Measurements from ENCODE around the gene BRCA1.
"Not testable (repeated sequence)": the region's sequence is repeated elsewhere in the genome, so short reads cannot be mapped to it uniquely, and the experiment has no call there.

The BRCA1 gene

GRCh38 chr17:43133439-43133838 is 8.3 kb upstream of the BRCA1 start:
- not testable (repeated sequence) for DNase-seq (ENCODE audit: low spot score)

GRCh38 chr17:43132117-43132516 is 7.0 kb upstream of the BRCA1 start:
- no peak for DNase-seq (ENCODE audit: low spot score)

GRCh38 chr17:43129671-43130010 is 4.5 kb upstream of the BRCA1 start:
- no peak for DNase-seq (ENCODE audit: low spot score)

GRCh38 chr17:43127333-43127876 is 2.2 kb upstream of the BRCA1 start:
- not testable (repeated sequence) for DNase-seq (ENCODE audit: low spot score)

- DNase-seq (ENCODE audit: low spot score), result no peak
Measured at GRCh38 chr17:43126911-43127290, 1.7 kb upstream of the BRCA1 start.

- DNase-seq (ENCODE audit: low spot score), result no peak
Measured at GRCh38 chr17:43125967-43126910, 1.1 kb upstream of the BRCA1 start.

GRCh38 chr17:43118679-43119615 is 6.2 kb downstream of the BRCA1 start:
- no peak for DNase-seq (ENCODE audit: low spot score)

GRCh38 chr17:43114151-43114552 is 11.0 kb downstream of the BRCA1 start:
- DNase-seq (ENCODE audit: low spot score), result no peak

- DNase-seq (ENCODE audit: low spot score), result no peak
Measured at GRCh38 chr17:43106552-43106951, 18.6 kb downstream of the BRCA1 start.

- no peak for DNase-seq (ENCODE audit: low spot score)
Measured at GRCh38 chr17:43105146-43105545, 20.0 kb downstream of the BRCA1 start.

GRCh38 chr17:43104665-43105064 is 20.5 kb downstream of the BRCA1 start:
- DNase-seq (ENCODE audit: low spot score), result no peak

GRCh38 chr17:43095364-43095763 is 29.8 kb downstream of the BRCA1 start:
- DNase-seq (ENCODE audit: low spot score), result not testable (repeated sequence)

GRCh38 chr17:43094129-43094835 is 30.9 kb downstream of the BRCA1 start:
- peak; percentile 55 for DNase-seq (ENCODE audit: low spot score)

- peak; percentile 25 for DNase-seq (ENCODE audit: low spot score)
Measured at GRCh38 chr17:43092901-43093300, 32.3 kb downstream of the BRCA1 start.

- DNase-seq (ENCODE audit: low spot score), result no peak
Measured at GRCh38 chr17:43090022-43090421, 35.1 kb downstream of the BRCA1 start.

GRCh38 chr17:43085474-43085873 is 39.7 kb downstream of the BRCA1 start:
- no peak for DNase-seq (ENCODE audit: low spot score)

- no peak for DNase-seq (ENCODE audit: low spot score)
Measured at GRCh38 chr17:43079641-43080302, 45.4 kb downstream of the BRCA1 start.

GRCh38 chr17:43074869-43075268 is 50.3 kb downstream of the BRCA1 start:
- no peak for DNase-seq (ENCODE audit: low spot score)

GRCh38 chr17:43070872-43071271 is 54.3 kb downstream of the BRCA1 start:
- DNase-seq (ENCODE audit: low spot score), result no peak

GRCh38 chr17:43070257-43070656 is 54.9 kb downstream of the BRCA1 start:
- no peak for DNase-seq (ENCODE audit: low spot score)

GRCh38 chr17:43069368-43069898 is 55.7 kb downstream of the BRCA1 start:
- DNase-seq (ENCODE audit: low spot score), result no peak
